Measurements from ENCODE around the gene NCF4.

The NCF4 gene

GRCh38 chr22:36899498-36899897, 38.7 kb downstream of the NCF4 start:
- DNase-seq = no peak

GRCh38 chr22:36900225-36900624, 39.4 kb downstream of the NCF4 start:
- no peak for DNase-seq

- DNase-seq = no peak
Observed at GRCh38 chr22:36900880-36901279, 40.1 kb downstream of the NCF4 start.

GRCh38 chr22:36901411-36902142, 40.8 kb downstream of the NCF4 start:
- no peak for DNase-seq

GRCh38 chr22:36902143-36902926, 41.5 kb downstream of the NCF4 start:
- DNase-seq = no peak

- DNase-seq = no peak
Observed at GRCh38 chr22:36904260-36904880, 43.6 kb downstream of the NCF4 start.

GRCh38 chr22:36907253-36908195, 46.7 kb downstream of the NCF4 start:
- no peak for DNase-seq

- DNase-seq = no peak
Observed at GRCh38 chr22:36910461-36910860, 49.7 kb downstream of the NCF4 start.

- DNase-seq = no peak
Observed at GRCh38 chr22:36911887-36912661, 51.3 kb downstream of the NCF4 start.

- no peak for DNase-seq
Observed at GRCh38 chr22:36912694-36913426, 52.1 kb downstream of the NCF4 start.

- no peak for DNase-seq
Observed at GRCh38 chr22:36913427-36914389, 52.9 kb downstream of the NCF4 start, which contains the start of gene CSF2RB. CSF2RB (plus strand) TSS chr22:36913628; CDS start chr22:36922208, 8,580 bp downstream.

GRCh38 chr22:36914390-36914752, 53.6 kb downstream of the NCF4 start:
- DNase-seq = no peak

GRCh38 chr22:36916034-36916433, 55.2 kb downstream of the NCF4 start:
- DNase-seq = no peak

GRCh38 chr22:36918586-36919284, 57.9 kb downstream of the NCF4 start:
- no peak for DNase-seq

- DNase-seq = no peak
Observed at GRCh38 chr22:36921309-36922104, 60.7 kb downstream of the NCF4 start.

- no peak for DNase-seq
Observed at GRCh38 chr22:36922105-36922608, 61.4 kb downstream of the NCF4 start.

GRCh38 chr22:36922711-36923110, 61.9 kb downstream of the NCF4 start:
- DNase-seq = no peak

GRCh38 chr22:36923131-36923788, 62.5 kb downstream of the NCF4 start:
- no peak for DNase-seq
